Glomerular visceral epithelial cell (primary cell): ENCODE measurements around the gene HMGN2.
"Not testable (repeated sequence)": the region's sequence is repeated elsewhere in the genome, so short reads cannot be mapped to it uniquely, and the experiment has no call there.

Experiments
- DNase-seq: peaks from one replicate; pipeline ENCODE4 v3.0.0-alpha.2; 2016; ENCODE audit errors: extremely low spot score

Gene HMGN2

DNA sequence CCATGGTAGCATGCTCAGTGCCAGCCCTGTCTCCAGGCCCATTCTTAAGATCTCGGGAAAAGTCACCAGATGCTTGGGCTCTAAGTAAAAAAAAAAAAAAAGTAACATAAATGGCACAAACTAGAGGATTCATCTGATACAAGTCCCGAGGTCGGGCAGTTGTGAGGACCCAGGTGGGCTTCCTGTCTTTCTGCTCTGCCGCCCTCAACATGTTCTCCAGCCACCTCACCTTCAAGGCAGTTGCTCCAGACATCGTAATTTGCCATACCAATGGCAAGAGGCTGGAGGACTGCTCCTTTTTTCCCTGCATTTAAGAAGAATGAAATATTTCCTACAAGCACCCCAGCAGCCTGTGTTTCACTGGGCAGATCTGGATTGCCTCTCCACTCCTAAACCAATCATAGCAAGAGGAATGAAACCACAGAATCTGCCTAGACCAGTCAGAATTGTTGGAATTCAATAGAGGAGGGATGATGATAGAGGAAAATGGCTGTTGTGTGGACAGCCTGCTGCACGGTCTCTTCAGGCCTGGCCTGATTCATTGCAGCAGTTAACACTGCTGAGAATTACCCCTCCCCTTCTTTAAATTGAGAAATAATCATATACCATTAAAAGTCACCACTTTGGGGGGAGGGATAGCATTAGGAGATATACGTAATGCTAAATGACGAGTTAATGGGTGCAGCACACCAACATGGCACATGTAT lies 5.4 kb downstream of the HMGN2 start:
- DNase-seq: peak; percentile 35

DNA sequence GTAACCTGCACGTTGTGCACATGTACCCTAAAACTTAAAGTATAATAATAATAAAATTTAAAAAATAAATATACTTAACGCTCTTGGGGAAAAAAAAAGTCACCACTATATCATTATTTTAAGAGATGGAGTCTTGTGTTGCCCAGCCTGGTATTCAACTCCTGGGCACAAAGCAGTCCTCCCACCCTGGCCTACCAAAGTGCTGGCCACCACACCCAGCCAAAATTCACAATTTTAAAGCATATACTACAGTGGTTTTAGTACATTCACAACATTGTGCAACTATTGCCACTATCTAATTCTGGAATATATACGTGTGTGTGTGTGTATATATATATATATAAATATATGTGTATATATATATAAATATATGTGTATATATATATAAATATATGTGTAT lies 5.9 kb downstream of the HMGN2 start:
- no peak for DNase-seq

DNA sequence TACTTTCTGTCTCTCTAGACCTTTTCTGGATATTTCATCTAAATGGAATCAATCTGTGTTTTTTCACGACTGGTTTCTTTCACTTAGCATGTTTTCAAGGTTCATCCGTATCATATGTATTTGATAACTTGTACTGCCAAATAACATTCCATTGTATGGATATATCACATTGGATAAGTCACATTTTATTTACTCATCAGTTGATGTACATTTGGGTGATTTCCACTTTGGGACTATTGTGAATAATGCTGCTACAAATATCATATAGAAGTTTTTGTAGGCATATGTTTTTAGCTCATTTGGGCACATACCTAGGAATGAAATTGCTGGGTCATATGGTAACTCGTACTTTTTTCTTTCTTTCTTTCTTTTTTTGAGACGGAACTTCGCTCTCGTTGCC lies 6.7 kb downstream of the HMGN2 start:
- DNase-seq: no peak

DNA sequence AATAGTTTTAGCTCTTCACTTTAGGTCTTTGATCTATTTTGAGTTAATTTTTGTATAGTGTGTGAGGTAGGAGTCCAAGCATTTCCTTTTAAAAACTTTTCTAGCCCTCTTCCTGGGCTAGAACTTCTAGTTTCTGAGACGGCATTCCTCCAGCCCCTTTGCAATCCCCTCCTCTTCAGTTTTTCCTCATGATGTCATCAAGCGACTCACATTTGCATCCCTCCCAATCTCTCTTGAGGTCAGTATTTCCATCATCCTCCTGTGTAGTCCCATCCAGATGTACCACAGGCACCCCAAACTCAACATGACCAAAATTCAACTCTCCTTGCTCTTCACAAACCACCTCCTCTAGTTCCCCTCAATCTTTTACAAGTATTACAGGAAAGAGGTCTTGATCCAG lies 10.7 kb downstream of the HMGN2 start:
- no peak for DNase-seq

DNA sequence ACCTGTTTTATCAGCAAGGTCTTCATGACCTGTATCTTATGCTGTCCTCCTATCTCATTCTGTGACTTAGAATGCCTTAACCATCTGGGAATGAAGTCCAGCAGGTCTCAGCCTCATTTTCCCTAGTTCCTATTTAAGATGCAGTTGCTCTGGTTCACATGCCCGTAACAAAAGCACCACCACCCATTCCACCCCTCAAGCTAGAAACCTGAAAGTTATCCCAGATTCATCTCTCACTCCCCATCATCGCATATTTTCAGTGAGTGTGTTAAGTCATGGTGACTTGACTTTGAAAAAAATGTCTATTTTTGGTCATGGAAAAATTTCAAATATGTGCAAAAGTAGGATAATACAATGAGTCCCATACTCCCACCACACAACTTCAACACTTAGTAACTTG lies 11.7 kb downstream of the HMGN2 start:
- no peak for DNase-seq

DNA sequence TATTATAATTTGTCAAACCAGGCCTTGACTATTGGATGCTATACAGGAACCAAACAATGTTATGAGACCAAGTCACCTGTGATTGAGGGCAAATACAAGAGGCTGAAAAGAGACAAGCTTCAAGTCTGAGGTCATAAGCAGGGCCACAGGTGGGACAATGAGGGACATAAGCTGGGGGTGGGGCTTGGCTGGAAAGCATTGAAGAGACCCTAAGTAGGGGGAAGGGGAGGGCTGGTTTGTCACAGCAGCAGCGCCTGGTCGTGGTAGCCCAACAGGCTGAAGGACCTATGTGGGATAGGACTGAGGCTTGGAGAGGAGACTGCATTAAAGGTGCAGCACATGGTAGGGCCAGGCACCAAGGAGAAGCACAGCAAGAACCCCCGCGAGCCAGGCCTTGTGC lies 17.9 kb downstream of the HMGN2 start:
- no peak for DNase-seq

DNA sequence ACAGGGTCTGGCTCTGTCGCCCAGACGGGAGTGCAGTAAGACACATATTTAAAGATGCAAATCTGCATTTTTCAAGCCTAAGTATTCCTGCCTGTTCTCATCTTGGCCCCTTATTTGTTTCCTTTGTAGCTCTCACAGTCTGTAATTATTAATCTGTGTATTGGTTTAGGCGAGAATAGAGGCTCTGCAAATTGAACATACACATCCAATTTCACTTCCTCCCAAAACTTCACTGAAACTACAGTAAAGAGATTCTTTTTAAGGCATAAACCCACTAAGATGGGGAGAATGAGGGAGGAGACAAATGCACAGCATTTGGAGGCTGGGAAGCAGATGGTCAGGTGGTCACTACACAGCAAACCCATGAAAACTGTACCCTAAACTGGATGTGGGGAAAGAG lies 21.0 kb downstream of the HMGN2 start:
- DNase-seq: no peak

DNA sequence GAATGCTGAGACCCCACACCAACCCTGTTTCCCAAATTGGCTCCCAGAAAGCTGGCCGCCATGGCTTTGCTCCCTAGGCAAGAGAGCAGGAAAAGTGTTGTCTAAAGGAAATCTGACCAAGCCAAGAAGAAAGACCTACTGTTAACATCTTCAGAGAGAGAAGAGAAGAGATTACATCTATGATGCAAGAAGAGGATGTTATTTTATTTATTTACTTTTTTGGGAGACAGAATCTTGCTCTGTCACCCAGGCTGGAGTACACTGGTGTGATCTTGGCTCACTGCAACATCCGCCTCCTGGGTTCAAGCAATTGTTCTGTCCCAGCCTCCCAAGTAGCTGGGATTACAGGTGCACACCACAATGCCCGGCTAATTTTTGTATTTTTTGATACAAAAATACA lies 21.7 kb downstream of the HMGN2 start:
- DNase-seq: no peak

DNA sequence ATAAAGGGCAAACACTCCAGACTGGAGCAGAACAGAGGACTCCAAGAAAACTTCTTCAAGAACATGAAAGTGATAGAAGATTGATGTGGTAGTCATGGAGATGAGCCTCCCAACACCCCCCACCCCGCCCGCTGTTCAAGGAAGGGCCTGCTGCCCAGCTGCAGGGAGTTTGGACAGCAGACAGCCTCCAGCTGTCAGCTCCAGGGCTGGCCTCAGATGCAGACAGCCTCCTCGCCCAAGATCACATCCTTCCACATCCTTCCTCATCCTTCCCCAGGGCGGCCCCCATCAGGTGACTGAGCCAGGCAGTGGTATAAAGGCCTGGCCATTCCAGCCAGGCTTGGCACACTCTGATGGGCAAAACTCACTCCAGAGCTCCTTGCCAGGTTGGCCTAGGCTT lies 24.6 kb downstream of the HMGN2 start:
- DNase-seq: no peak

DNA sequence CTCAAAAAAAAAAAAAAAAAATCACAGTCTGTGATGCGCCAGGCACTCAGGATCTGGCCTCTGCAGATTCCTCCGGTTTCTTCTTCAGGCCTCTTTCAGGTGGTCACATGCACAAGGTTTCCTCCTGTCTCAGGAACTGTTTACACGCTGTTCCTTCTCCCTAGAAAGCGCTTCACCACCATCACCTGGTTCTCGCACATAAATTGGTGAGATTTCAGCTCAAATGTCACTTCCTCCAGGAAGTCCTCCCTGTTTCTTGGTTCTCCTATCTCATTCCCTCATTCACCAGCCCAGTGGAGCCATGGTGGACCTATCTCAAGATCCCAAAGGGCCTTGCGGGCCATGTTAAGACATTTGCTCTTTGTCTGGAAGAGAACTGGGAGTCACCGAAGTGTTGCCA lies 26.7 kb downstream of the HMGN2 start:
- DNase-seq: no peak

DNA sequence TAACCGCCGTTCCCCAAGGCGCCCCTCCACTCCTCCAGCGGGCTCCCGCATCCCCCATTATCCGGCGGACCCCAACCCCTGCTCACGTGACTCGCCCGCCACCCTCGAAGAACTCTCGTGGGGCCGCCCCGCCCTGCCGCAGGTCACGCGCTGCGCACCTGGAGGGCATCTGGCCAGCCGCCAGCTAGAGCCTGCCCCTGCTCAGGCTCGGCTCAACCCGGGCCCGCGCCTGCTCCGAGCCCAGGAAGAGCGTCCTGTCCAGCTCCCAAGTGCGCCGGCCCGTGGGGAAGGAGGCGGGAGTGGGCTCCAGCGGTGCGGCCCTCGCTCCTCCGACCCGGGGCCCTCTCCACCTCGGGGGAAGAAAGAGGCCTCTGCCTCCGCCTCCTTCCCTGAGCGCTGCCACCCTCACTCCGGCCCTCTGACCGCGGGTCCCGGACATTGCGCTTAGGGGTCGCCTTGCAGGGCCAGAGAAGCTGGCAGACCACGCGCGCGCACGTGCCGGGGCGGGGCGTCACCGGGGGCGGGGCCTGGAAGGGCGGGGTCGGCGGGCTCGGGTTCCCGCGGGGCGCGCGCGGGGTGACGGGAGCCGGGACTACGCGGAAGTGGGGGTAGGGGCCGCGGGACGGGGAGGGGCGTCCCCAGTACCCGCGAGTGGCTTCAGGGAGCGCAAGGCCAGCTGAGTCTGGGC lies 28.4 kb downstream of the HMGN2 start:
- DNase-seq: peak; percentile 77

DNA sequence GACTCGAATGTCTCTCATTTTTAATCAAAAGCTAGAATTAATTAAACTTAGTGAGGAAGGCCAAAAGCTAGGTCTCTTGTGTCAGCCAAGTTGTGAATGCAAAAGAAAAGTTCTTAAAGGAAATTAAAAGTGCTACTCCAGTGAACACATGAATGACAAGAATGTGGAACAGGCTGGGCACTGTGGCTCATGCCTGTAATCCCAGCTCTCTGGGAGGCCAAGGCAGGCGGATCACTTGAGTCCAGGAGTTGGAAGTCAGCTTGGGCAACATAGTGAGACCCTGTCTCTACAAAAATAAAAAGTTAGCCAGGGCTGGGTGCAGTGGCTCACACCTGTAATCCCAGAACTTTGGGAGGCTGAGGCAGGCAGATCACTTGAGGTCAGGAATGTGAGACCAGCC lies 38.5 kb downstream of the HMGN2 start:
- peak; percentile 68 for DNase-seq

DNA sequence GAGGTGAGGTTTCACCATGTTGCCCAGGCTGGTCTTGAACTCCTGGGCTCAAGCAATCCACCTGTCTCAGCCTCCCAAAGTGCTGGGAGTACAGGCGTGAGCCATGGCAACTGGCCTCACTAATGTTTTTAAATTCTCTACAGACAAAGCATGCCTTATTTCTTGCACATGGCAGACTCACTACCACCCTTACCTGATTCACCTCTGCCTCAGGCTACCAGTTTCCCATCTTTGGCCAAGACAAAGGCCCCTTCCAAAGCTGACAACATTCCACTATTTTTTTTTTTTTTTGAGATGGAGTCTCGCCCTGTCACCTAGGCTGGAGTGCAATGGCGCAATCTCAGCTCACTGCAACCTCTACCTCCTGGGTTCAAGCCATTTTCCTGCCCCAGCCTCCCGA lies 43.6 kb downstream of the HMGN2 start:
- DNase-seq: not testable (repeated sequence)

DNA sequence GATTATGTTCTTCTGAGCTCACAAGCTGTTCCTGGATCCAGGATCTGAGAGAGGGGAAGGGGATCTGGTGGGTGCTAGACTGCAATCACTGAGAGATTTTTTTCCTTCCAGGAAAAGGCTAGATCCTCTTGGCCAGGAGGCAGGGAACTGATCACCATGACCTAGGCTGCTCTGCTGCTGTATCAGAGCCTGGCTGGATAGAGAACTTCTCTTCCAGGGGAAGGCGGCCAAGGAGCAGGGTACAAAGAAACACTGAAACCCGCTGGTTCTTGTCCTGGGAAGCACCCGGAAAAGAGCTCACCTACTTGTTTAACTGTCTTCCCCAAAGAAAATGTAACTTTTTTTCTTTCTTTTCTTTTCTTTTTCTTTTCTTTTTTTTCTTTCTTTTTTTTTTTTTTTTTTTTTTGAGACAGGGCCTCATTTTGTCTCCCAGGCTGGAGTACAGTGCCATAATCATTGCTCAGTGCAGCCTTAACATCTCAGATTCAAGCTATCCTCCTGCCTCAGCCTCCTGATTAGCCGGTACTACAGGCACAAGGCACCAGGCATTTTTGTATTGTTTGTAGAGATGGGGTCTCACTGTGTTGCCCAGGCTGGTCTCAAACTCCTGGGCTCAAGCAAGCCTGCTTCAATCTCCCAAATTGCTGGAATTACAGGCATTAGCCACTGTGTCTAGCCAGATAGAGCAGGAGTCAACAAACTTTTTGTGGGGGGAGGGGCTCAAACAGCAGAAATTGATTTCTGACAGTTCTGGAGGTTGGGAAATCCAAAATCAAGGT lies 44.9 kb downstream of the HMGN2 start:
- DNase-seq: no peak

DNA sequence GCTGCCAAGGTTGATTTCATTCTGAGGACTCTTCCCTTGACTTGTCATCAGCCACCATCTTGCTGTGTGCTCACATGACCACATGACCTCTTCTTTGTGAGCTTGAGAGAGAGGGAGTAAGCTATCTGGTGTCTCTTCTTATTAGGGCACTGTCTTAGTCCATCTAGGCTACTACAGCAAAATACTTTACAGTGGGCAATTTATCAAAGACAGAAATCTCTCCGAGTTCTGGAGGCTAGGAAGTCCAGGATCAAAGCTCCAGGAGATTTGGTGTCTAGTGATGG lies 45.5 kb downstream of the HMGN2 start:
- no peak for DNase-seq

DNA sequence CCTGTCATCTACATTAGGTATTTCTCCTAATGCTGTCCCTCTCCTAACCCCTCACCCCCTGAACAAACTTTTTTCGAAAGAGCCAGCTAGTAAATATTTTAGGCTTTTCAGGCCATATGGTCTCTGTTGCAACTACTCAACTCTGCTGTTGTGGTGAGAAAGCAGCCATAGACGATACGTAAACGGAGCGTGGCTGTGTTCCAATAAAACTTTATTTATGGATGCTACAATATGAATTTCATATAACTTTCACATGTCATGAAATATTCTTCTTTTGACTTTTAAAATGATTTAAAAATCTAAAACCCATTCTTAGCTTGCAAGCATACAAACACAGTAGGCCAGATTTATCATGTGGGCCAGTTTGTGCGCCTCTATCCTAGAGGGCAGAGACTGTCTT lies 46.1 kb downstream of the HMGN2 start:
- no peak for DNase-seq

DNA sequence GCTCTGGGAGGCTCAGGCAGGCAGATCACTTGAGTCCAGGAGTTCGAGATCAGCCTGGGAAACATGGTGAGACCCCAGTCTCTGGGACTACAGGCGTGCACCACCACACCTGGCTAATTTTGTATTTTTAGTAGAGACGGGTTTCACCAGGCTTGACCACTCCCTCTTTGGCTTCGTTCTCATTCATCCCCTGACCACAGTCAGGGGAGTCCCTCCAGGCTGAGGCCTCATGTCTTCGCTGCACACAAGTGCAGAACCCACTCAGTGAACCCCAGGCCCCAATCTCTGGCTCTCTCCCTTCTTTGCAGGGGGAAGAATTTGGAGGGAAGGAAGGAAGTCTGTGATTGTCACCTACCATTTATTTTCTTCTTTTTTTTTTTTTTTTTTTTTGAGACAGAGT lies 48.1 kb downstream of the HMGN2 start:
- no peak for DNase-seq

DNA sequence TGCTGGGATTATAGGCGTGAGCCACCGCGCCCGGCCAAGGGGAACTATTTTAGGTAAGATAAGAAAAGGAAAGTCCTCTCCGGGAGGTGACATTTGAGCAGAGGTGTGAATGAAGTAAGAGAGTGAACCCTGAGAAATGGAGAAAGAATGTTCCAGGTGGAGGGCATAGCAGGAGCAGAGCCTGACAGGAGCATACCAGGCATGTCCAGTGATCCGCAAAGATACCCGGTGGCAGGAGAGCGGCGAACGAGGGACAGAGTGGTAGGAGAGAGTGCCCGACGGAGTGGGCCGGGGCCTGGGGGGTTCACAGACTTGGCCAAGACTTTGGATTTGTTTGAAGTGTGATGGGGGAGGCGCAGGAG lies 49.4 kb downstream of the HMGN2 start:
- DNase-seq: no peak

DNA sequence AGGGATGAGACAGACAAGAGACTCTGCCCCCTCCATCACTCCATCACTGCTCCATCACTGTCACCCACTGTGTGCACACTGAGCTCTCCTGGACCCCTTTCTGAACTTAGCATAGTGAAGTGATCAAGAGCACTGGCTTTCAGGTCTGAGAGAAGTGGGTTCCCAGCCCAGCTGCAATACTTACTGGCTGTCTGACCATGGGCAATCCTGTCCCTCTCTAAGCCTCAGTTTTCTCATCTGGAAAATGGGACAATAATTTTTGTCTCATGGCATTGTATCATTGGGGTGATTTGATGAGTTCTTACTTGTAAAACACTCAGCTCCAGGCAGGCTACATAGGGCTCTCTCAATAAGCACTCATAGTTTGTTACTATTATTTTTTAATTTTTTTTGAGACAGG lies 49.8 kb downstream of the HMGN2 start:
- DNase-seq: no peak

DNA sequence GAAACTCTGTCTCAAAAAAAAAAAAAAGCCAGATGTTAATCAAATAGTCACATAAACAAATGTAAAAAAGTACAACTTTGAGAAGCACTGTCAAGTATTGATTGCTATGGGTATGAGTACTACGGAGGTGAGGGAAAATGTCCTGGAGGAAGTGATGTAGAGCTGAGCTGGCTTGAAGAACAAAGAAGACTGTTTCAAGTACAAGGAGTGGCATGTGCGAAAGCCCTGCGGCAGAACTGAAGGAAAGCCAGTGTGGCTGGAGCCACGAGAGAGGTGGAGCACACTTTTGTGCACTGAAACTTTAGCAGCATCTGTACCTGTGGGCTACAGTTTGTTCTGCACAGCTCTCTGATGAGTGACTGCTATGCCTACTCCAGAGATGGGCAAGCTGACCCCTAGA lies 51.9 kb downstream of the HMGN2 start:
- DNase-seq: no peak
